Liver (tissue), 9 donors: ENCODE measurements around the gene C16orf89. TPM values are rescaled to one million over a fixed set of nuclear protein-coding genes. Genes with fewer than 3 reads are reported as not detected.

Source experiments
- DNase-seq: peaks from one replicate; pipeline ENCODE4 v3.0.0-alpha.2; 2017; ENCODE audit warnings: low spot score
- H3K27ac ChIP-seq, 2 donors: one replicate each; pipeline ENCODE4 v1.7.0; 2013; ENCODE audit warnings: inconsistent platforms in 2 of 2, low read length in 2 of 2, control low read depth in 1 of 2, low read depth in 1 of 2, mild to moderate bottlenecking in 1 of 2
- H3K27me3 ChIP-seq, 4 donors: one replicate each; pipeline versions ENCODE4 v1.6.1 to v1.7.0; 2013; ENCODE audit warnings: low read length in 3 of 4, inconsistent platforms in 1 of 4, mild to moderate bottlenecking in 1 of 4, moderate library complexity in 1 of 4; ENCODE audit not compliant: control insufficient read depth in 4 of 4, insufficient read depth in 4 of 4
- H3K36me3 ChIP-seq, 4 donors: one replicate each; pipeline versions ENCODE4 v1.6.1 to v1.7.0; 2013; ENCODE audit warnings: low read length in 3 of 4, mild to moderate bottlenecking in 3 of 4, low read depth in 1 of 4, moderate library complexity in 1 of 4; ENCODE audit not compliant: control insufficient read depth in 4 of 4, insufficient read depth in 3 of 4
- H3K4me1 ChIP-seq, 4 donors: one replicate each; pipeline versions ENCODE4 v1.6.1 to v1.7.0; 2013; ENCODE audit warnings: low read length in 3 of 4, mild to moderate bottlenecking in 3 of 4, moderate library complexity in 1 of 4; ENCODE audit not compliant: control insufficient read depth in 4 of 4, insufficient read depth in 4 of 4
- H3K4me3 ChIP-seq, 3 donors: one replicate each; pipeline versions ENCODE4 v1.6.1 to v1.7.0; 2013; ENCODE audit warnings: low read length in 3 of 3, control low read depth in 1 of 3, low read depth in 1 of 3, mild to moderate bottlenecking in 1 of 3
- H3K9ac ChIP-seq, 2 donors: one replicate each; pipeline ENCODE4 v1.7.0; 2013; ENCODE audit warnings: low read length in 2 of 2, mild to moderate bottlenecking in 2 of 2, moderate library complexity in 2 of 2, control low read depth in 1 of 2, low read depth in 1 of 2
- H3K9me3 ChIP-seq, 4 donors: one replicate each; pipeline versions ENCODE4 v1.6.1 to v1.7.0; 2013; ENCODE audit warnings: low read length in 3 of 4; ENCODE audit not compliant: control insufficient read depth in 4 of 4
- EGR1 ChIP-seq, 2 donors: IDR thresholded peaks; 2 replicates each; pipeline ENCODE4 v1.6.1; 2016 to 2018; ENCODE audit warnings: antibody characterized with exemption in 2 of 2, low read depth in 2 of 2
- FOXA1 ChIP-seq: IDR thresholded peaks from 2 replicates; pipeline ENCODE4 v1.6.1; 2016; ENCODE audit warnings: antibody characterized with exemption
- FOXA2 ChIP-seq: IDR thresholded peaks from 2 replicates; pipeline ENCODE4 v1.6.1; 2016; ENCODE audit warnings: antibody characterized with exemption
- GABPA ChIP-seq, 2 donors: IDR thresholded peaks in 1 of 2; conservative IDR thresholded peaks in 1 of 2; 2 replicates each; pipeline ENCODE4 v1.6.1; 2016; ENCODE audit warnings: antibody characterized with exemption in 2 of 2, mild to moderate bottlenecking in 1 of 2, moderate library complexity in 1 of 2
- HNF4A ChIP-seq, 2 donors: conservative IDR thresholded peaks; 2 replicates each; pipeline ENCODE4 v1.6.1; 2016; ENCODE audit warnings: antibody characterized with exemption in 2 of 2, mild to moderate bottlenecking in 2 of 2
- HNF4G ChIP-seq: IDR thresholded peaks from 2 replicates; pipeline ENCODE4 v1.6.1; 2016; ENCODE audit warnings: antibody characterized with exemption
- JUND ChIP-seq, 2 donors: IDR thresholded peaks; 2 replicates each; pipeline ENCODE4 v1.6.1; 2016; ENCODE audit warnings: antibody characterized with exemption in 2 of 2
- NR2F2 ChIP-seq: IDR thresholded peaks from 2 replicates; pipeline ENCODE4 v1.6.1; 2016; ENCODE audit warnings: antibody characterized with exemption
- RAD21 ChIP-seq, 2 donors: IDR thresholded peaks; 2 replicates each; pipeline ENCODE4 v1.6.1; 2016; ENCODE audit warnings: antibody characterized with exemption in 2 of 2, mild to moderate bottlenecking in 2 of 2
- RXRA ChIP-seq, 2 donors: IDR thresholded peaks; 2 replicates each; pipeline ENCODE4 v1.6.1; 2017 to 2018; ENCODE audit warnings: antibody characterized with exemption in 2 of 2, mild to moderate bottlenecking in 1 of 2
- SP1 ChIP-seq: IDR thresholded peaks from 2 replicates; pipeline ENCODE4 v1.6.1; 2018; ENCODE audit warnings: antibody characterized with exemption, mild to moderate bottlenecking
- TAF1 ChIP-seq: conservative IDR thresholded peaks from 2 replicates; pipeline ENCODE4 v1.6.1; 2016; ENCODE audit warnings: antibody characterized with exemption, mild to moderate bottlenecking
- YY1 ChIP-seq: IDR thresholded peaks from 2 replicates; pipeline ENCODE4 v1.6.1; 2016; ENCODE audit warnings: antibody characterized with exemption, mild to moderate bottlenecking
- WGBS: extraction: QIAGEN DNeasy Blood & Tissue Kit; methylation state at CpG from one replicate; pipeline ENCODE4 v1.1.7; 2013; 5-methylcytosine and 5-hydroxymethylcytosine counted together
- polyA plus RNA-seq, 2 donors: library from polyadenylated mRNA; stranded (reverse) in 1 of 2; unstranded in 1 of 2; fragments of 200-250 nt in 1 of 2; fragments of >200 nt in 1 of 2; fragmentation: Nextera tagmentation in 1 of 2; extraction: Ambion mirVana in 1 of 2; gene quantifications; one replicate each; pipeline versions ENCODE4 v1.2.1 to v1.2.3, GENCODE V29; 2013 to 2015
- total RNA-seq, 2 donors: library from RNA; depleted of rRNA; stranded (reverse); fragments of >200 nt; gene quantifications; one replicate each; pipeline ENCODE4 v1.2.3, GENCODE V29; 2014
- TF ChIP-seq, protein P1 (sequence below): fragments of 150-350 bp; IDR thresholded peaks from 2 replicates; pipeline ENCODE4 v1.5.1; 2017; ENCODE audit warnings: improper control_type of control experiment, low read depth, low read length; ENCODE audit not compliant: missing input control
- TF ChIP-seq, protein P2 (sequence below): IDR thresholded peaks from 2 replicates; pipeline ENCODE4 v1.6.1; 2016; ENCODE audit warnings: antibody characterized with exemption
- TF ChIP-seq, protein P3 (sequence below): IDR thresholded peaks from 2 replicates; pipeline ENCODE4 v1.6.1; 2016; ENCODE audit warnings: antibody characterized with exemption
- TF ChIP-seq, protein P4 (sequence below): IDR thresholded peaks from 2 replicates; pipeline ENCODE4 v1.6.1; 2016; ENCODE audit warnings: antibody characterized with exemption, mild to moderate bottlenecking
- TF ChIP-seq, protein P5 (sequence below): IDR thresholded peaks from 2 replicates; pipeline ENCODE4 v1.6.1; 2016; ENCODE audit warnings: antibody characterized with exemption
- donor health status: healthy.
- donor health status: healthy.
- donor health status: healthy.
- donor health status: healthy.
- donor health status: healthy.

The C16orf89 gene
- total and polyA plus RNA-seq, 4 donors = 0.25 to 0.61 TPM; not detected in 2

DNA sequence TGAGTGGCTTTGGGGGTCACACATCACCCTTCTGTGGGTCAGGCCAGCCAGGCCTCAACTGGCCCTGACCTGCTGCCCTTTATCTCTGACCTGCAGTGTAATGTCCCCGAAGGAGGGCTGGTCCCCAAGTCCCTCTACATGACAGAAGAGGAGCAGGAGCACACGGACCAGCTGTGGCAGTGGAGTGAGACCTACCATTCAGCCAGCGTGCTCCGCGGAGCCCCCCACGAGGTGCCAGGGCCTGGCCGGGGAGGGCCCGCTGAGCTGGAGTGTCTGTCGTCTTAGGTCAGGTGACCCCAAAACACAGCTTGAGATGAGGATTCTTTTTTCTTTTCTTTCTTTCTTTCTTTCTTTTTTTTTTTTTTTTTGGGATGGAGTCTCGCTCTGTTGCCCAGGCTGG lies 58.5 kb downstream of the C16orf89 start:
- Histone ChIP-seq H3K4me1 (no peaks in the 10 kb centered on the region), H3K9me3 (no peaks in the 10 kb centered on the region), H3K36me3 (no peaks in the 10 kb centered on the region), H3K27me3 (no peaks in the 10 kb centered on the region), H3K9ac (no peak overlapping the region), H3K4me3 (no peak overlapping the region), H3K27ac (no peak overlapping the region)
- WGBS = 86% methylated on average over 10 of the region's 10 CpGs
- DNase-seq = no peak
- no peak for TF ChIP-seq FOXA1
- no peak for TF ChIP-seq HNF4G
- no peak for TF ChIP-seq YY1
- no peak for TF ChIP-seq EGR1 (IDR thresholded peaks at IDR 0.05; ENCODE audit: low read depth in 2 of 2)
- TF ChIP-seq, protein P1, sequence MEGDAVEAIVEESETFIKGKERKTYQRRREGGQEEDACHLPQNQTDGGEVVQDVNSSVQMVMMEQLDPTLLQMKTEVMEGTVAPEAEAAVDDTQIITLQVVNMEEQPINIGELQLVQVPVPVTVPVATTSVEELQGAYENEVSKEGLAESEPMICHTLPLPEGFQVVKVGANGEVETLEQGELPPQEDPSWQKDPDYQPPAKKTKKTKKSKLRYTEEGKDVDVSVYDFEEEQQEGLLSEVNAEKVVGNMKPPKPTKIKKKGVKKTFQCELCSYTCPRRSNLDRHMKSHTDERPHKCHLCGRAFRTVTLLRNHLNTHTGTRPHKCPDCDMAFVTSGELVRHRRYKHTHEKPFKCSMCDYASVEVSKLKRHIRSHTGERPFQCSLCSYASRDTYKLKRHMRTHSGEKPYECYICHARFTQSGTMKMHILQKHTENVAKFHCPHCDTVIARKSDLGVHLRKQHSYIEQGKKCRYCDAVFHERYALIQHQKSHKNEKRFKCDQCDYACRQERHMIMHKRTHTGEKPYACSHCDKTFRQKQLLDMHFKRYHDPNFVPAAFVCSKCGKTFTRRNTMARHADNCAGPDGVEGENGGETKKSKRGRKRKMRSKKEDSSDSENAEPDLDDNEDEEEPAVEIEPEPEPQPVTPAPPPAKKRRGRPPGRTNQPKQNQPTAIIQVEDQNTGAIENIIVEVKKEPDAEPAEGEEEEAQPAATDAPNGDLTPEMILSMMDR = no peak
- no peak for TF ChIP-seq RAD21 (IDR thresholded peaks at IDR 0.05)
- TF ChIP-seq, protein P2, sequence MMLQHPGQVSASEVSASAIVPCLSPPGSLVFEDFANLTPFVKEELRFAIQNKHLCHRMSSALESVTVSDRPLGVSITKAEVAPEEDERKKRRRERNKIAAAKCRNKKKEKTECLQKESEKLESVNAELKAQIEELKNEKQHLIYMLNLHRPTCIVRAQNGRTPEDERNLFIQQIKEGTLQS = no peak
- TF ChIP-seq FOXA2 = no peak
- no peak for TF ChIP-seq TAF1
- no peak for TF ChIP-seq SP1
- TF ChIP-seq HNF4A (conservative IDR thresholded peaks at IDR 0.05) = no peak
- no peak for TF ChIP-seq NR2F2
- no peak for TF ChIP-seq GABPA (IDR thresholded peaks at IDR 0.05 in 1 of 2, conservative IDR thresholded peaks at IDR 0.05 in 1 of 2)
- TF ChIP-seq JUND (IDR thresholded peaks at IDR 0.05) = no peak
- TF ChIP-seq, protein P3, sequence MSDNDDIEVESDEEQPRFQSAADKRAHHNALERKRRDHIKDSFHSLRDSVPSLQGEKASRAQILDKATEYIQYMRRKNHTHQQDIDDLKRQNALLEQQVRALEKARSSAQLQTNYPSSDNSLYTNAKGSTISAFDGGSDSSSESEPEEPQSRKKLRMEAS = no peak
- TF ChIP-seq, protein P4, sequence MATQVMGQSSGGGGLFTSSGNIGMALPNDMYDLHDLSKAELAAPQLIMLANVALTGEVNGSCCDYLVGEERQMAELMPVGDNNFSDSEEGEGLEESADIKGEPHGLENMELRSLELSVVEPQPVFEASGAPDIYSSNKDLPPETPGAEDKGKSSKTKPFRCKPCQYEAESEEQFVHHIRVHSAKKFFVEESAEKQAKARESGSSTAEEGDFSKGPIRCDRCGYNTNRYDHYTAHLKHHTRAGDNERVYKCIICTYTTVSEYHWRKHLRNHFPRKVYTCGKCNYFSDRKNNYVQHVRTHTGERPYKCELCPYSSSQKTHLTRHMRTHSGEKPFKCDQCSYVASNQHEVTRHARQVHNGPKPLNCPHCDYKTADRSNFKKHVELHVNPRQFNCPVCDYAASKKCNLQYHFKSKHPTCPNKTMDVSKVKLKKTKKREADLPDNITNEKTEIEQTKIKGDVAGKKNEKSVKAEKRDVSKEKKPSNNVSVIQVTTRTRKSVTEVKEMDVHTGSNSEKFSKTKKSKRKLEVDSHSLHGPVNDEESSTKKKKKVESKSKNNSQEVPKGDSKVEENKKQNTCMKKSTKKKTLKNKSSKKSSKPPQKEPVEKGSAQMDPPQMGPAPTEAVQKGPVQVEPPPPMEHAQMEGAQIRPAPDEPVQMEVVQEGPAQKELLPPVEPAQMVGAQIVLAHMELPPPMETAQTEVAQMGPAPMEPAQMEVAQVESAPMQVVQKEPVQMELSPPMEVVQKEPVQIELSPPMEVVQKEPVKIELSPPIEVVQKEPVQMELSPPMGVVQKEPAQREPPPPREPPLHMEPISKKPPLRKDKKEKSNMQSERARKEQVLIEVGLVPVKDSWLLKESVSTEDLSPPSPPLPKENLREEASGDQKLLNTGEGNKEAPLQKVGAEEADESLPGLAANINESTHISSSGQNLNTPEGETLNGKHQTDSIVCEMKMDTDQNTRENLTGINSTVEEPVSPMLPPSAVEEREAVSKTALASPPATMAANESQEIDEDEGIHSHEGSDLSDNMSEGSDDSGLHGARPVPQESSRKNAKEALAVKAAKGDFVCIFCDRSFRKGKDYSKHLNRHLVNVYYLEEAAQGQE = no peak
- no peak for TF ChIP-seq RXRA (IDR thresholded peaks at IDR 0.05)
- TF ChIP-seq, protein P5, sequence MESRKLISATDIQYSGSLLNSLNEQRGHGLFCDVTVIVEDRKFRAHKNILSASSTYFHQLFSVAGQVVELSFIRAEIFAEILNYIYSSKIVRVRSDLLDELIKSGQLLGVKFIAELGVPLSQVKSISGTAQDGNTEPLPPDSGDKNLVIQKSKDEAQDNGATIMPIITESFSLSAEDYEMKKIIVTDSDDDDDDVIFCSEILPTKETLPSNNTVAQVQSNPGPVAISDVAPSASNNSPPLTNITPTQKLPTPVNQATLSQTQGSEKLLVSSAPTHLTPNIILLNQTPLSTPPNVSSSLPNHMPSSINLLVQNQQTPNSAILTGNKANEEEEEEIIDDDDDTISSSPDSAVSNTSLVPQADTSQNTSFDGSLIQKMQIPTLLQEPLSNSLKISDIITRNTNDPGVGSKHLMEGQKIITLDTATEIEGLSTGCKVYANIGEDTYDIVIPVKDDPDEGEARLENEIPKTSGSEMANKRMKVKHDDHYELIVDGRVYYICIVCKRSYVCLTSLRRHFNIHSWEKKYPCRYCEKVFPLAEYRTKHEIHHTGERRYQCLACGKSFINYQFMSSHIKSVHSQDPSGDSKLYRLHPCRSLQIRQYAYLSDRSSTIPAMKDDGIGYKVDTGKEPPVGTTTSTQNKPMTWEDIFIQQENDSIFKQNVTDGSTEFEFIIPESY = no peak
